ENCODE data around the gene WDR19.

DNA sequence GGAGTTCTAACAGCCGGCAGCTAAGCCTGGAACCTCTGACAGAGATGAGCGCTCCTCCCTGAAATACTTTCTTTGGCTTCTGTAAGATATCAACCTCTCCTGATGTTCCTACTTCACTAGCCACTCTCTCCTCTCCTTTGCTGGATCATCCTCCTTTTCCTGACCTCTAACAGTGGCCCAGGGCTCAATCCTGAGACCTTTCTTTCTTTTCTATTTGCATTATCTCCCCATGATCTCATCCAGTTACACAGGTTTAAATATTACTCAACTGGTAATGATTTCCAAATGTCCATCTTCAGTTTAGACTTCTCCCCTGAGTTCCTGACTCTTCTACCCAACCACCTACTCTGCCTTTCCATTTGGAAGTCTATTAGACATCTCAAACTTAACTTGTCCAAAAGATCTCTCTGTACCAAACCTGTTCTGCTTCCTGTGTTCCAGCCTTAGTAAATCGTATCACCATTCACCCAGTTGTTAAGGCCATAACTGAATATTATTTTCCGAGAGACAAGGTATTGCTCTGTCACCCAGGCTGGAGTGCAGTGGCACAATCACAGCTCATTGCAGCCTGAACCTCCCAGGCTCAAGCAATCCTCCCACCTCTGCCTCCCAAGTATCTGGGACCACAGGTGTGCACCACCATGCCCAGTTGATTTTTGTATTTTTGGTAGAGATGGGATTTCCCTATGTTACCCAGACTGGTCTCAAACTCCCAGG lies 142.7 kb downstream of the WDR19 start:
- TF ChIP-seq, protein P1, sequence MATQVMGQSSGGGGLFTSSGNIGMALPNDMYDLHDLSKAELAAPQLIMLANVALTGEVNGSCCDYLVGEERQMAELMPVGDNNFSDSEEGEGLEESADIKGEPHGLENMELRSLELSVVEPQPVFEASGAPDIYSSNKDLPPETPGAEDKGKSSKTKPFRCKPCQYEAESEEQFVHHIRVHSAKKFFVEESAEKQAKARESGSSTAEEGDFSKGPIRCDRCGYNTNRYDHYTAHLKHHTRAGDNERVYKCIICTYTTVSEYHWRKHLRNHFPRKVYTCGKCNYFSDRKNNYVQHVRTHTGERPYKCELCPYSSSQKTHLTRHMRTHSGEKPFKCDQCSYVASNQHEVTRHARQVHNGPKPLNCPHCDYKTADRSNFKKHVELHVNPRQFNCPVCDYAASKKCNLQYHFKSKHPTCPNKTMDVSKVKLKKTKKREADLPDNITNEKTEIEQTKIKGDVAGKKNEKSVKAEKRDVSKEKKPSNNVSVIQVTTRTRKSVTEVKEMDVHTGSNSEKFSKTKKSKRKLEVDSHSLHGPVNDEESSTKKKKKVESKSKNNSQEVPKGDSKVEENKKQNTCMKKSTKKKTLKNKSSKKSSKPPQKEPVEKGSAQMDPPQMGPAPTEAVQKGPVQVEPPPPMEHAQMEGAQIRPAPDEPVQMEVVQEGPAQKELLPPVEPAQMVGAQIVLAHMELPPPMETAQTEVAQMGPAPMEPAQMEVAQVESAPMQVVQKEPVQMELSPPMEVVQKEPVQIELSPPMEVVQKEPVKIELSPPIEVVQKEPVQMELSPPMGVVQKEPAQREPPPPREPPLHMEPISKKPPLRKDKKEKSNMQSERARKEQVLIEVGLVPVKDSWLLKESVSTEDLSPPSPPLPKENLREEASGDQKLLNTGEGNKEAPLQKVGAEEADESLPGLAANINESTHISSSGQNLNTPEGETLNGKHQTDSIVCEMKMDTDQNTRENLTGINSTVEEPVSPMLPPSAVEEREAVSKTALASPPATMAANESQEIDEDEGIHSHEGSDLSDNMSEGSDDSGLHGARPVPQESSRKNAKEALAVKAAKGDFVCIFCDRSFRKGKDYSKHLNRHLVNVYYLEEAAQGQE (IDR thresholded peaks at IDR 0.05; ENCODE audit: insufficient read depth in 1 of 2, low read depth in 2 of 2, low read length in 2 of 2), result no peak
- no peak for TF ChIP-seq POLR2AphosphoS5 (IDR thresholded peaks at IDR 0.05; ENCODE audit: low read depth, low read length)
